GM21737 (cell line): Measurements from ENCODE around the gene QSOX2.

Source experiments
- ATAC-seq: cut with Tn5 transposase; IDR thresholded peaks from one replicate; pipeline ENCODE4 v1.9.1; 2021; ENCODE audit warnings: mild to moderate bottlenecking, moderate library complexity; ENCODE audit not compliant: unreplicated experiment

The QSOX2 gene

GRCh38 chr9:136193127-136193890 is 52.3 kb downstream of the QSOX2 start:
- ATAC-seq, result no peak

DNA sequence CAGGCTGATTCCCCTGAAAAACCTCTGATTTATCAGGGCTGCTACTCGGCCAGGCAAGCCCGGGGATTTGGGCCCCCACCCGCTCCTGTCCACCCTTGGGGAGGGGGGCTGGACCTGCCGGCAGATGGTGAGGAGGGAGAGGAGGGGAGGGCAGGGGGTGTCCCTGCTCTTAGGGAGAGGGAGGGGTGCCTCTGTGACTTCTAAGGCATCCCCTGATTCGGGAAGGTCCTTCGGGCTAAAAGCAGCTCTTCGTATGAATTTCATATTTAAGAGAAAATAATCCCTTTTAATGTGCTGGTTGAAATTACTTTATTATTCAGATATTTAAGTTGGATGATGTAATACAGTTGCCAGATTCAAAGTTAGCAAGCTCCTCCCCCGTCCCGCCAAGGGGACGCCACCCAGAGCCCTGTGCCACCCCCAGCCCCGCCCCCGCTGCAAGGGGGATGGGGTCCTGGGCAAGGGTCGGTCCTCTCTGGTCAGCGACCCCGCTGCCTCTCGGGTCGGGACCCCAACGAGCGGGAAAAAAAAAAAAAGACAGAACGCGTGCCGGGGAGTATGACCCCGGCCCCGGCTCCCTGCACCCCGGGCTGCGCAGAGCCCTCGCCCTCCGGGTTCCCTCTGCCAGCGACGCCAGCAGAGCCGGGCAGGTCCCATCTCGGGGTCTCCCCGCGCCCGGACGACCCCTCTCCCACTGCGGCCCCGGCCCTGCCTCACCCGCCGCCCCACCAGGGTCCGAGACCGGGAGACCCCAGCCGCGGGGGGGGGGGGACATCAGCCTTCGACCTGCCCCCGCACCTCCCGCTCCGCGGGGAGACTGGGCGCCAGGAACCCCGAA is 53.1 kb downstream of the QSOX2 start:
- no peak for ATAC-seq

DNA sequence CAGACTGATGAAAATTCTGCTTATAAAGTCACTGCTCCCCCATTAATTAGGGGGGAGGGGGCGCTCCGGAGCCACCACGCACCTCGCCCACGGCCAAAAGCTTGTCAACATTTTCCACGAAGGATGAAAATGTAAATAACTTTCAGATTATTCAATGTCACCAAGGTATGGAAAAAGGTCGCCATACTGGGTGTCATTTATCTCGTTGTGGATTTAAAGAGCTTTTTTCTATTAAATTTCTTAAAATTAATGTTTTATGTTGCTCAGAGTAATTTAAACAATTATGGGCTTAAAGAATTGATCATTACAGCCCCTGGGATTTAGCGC is 53.7 kb downstream of the QSOX2 start:
- no peak for ATAC-seq

DNA sequence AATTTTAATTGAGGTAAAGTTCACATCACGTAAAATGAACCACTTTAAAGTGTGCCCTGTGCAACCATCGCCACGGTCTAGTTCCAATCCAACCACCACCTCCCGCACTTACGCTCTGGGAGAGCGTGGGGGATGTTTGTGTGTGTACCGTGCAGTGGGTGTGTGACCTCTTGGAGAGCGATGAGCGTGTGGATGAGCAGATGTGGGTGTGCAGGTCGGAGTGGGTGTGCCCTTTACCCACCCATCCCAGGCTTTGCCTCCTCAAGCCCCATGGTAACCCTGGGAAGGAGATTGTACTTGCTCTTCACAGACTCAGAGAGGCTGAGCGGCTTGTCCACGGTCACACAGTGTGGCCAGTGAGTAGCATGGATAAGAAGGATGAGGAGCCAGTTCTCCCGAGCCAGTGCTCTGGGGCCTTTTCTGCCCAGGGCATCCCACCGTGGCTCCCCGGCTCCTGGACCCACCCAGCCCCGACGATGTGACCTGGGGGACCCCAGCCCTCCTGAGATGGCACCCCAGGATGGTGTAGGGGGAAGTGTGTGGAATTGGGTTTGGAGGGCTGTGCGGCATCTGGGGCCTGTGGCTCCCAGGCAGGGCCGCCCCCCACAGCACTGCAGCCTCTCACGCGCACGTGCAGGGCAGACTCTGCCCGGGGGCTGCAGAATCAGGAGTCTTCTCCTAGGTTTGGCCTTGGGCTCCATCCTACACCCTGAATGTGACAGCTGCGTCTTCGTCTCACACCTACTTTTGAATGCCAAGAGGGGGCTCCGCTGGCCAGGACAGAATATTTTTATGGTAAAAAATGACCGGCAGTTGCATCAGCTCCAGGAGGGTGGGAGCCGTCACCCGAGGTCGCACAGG is 54.3 kb downstream of the QSOX2 start:
- ATAC-seq, result no peak

DNA sequence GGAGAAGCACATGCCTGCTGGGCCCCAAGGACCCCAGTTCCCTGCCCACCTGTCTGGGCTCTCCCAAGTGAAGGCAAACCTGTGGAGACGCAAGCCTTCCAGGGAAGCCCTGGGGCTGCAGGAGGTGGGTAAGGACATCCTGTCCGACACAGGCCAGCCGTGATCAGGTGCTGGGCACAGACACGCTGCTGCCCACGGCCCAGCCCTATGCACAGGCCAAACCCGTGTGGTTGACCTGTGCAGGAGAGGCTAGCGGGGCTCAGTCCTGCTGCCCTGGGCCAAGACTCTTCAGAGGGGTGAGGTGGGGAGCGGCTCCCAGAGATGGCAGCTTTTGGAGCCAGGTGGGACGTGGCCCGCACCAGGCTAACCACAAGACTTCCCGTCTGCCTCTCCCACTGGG is 55.0 kb downstream of the QSOX2 start:
- ATAC-seq, result no peak

- ATAC-seq, result no peak
Measured at GRCh38 chr9:136190237-136190601, 55.4 kb downstream of the QSOX2 start.

GRCh38 chr9:136189394-136190236 is 56.0 kb downstream of the QSOX2 start:
- no peak for ATAC-seq

DNA sequence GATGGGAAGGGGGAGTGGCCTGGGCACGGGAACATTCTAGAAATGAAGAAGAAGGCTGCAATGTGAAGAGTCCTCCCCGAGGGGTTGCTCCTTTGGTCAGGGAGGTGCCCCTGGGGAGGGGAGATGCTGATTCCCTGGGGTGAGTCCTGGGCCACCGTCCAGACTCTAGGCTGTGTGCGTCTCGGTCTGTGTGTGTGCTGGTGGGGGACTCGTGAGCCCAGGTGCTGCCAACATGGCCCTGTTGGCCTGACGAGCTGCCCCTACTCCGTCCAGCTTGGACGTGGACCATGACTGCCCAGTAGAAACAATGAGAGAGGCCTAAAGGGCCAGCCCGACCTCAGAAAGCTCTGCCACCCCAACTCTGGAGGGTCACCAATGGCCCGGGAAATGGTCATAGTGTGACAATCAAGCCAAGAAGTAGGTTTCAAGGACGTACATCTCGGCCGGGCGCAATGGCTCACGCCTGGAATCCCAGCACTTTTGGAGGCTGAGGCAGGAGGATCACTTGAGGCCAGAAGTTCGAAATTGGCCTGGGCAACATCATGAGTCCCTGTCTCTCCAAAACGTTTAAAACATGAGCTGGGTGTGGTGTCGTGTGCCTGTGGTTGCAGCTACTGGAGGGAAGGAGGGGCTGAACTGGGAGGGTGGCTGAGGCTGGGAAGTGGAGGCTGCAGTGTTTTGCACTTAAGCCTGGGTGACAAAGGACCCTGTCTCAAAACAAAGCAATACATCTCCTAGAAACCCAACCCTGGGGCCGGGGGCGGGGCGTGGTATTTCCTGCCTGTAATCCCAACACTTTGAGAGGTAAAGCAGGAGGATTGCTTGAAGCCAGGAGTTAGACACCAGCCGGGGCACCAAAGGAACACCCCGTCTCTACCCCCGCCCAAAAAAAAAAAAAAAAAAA is 57.7 kb downstream of the QSOX2 start:
- no peak for ATAC-seq

DNA sequence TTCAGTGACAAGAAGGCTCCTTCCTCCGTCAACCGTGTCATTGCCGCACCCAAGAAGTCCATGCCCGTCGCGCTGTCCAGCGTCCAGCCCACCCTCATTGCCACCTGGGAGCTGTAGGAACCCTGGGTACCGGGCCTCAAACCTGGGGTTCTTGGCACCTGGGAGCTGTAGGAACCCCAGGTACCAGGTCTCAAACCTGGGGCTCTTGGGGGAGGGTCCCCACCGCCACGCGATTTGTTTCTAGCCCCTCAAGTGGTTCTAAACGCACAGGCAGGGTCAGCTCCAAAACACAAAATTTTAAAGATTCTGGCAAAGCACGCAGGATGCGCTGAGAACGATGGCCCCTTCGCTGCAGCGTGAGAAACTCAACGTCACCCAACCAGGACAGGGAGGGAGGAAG is 58.4 kb downstream of the QSOX2 start:
- ATAC-seq, result no peak

GRCh38 chr9:136186386-136186785 is 59.2 kb downstream of the QSOX2 start:
- no peak for ATAC-seq

DNA sequence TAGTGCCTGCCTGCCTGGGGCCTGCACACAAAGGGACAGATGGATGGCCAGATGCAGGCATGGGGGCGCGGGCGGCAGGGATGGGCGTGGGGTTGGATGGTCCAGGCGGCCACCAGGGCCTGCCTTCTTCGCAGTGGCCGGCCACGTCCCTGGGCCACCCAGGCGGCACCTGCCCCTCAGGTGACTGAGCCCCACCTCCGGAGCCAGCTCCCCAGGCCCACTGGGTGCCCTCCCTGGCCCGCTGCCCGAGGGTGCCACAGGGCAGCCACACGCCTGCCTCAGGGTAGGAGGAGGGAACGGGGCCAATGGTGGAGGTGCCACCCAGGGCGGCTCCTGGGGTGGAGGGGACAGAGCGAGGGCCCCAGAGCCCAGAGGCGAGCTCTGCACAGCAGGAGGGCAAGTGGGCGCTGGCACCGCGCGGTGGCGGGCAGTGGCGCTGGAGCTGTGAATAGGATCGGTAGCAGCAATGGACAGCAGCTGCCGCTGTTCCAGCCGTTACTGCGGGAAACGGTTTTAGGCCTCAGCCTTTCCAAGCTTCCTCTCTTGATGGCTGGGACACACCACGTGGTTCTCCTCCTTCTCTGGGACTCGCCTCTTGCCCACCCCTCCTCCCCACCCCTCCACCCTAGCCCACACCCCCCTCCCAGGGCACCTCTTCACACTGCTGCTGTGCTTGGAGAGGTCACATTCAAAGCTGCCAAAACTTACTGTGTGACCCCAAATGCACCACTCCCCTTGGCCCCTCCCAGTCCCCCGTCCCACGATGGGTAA is 59.8 kb downstream of the QSOX2 start:
- no peak for ATAC-seq

DNA sequence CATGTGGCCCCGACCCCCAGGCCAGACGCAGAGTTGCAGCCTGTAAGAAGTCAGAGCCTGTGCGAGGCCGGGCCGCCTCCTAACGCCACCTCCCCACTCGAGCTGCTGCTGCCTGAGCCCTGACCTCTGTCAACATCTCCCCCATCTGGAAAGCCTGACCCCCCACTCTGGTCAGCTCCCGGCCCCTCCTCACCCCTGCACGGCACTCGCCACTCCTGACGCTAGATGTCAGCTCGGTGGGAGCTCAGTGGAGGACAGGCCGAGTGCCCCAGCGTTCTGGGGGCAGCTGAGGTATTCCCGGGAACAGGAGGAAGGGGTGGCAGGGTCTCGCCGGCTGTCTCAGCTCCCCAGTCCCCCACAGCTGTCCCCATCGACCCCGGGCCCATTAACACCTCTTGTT is 60.5 kb downstream of the QSOX2 start:
- ATAC-seq, result no peak

DNA sequence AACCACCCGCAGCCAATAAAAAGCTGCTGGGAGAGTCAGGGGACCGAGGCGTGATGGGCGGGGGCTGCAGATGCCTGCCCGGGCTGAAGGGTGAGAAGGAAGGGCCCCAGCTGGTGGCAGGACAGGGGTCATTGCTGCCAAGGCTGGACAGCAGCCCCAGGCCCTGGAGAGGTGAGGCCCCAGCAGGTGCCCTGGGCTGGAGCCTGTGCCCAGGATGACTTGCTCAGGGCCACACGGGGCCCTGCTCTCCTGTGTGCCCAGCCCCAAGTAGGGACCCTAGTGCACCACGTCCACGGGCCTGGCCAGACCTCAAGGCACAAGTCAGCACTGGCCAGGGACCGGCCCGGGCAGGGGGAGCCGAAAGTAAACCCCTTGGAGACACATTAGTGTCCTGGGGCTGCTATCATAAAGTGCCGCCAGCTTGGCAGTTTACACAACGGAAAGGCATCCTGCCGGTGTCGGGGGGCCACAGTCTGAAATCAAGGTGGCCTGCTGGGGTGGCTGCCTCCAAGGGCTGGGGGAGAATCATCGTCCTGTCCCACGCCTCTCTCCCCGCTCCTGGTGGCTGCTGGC is 62.7 kb downstream of the QSOX2 start:
- no peak for ATAC-seq

GRCh38 chr9:136182420-136182787 is 63.2 kb downstream of the QSOX2 start:
- ATAC-seq, result no peak

GRCh38 chr9:136181784-136182419 is 63.7 kb downstream of the QSOX2 start:
- ATAC-seq, result no peak

DNA sequence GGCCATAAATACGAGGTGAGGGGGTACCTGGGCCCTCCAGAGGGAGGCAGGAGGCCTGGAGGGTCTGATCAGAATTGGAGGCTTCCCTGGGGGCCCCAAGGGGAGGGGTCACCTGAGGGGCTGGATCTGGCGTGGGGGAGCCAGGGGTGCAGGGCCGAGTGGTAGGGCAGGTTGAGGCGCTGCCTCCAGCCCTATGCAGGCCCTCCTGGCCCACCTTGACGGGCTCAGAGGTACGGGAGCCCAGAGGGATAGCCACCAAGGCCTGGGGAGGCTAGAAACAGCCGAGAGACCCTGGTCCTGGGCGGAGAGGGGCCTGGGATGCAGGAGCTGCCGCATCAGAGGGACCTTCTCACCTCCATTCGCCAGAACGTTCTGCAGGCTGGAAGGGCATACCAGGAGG is 65.0 kb downstream of the QSOX2 start:
- no peak for ATAC-seq

- no peak for ATAC-seq
Measured at GRCh38 chr9:136179761-136180160, 65.9 kb downstream of the QSOX2 start.

DNA sequence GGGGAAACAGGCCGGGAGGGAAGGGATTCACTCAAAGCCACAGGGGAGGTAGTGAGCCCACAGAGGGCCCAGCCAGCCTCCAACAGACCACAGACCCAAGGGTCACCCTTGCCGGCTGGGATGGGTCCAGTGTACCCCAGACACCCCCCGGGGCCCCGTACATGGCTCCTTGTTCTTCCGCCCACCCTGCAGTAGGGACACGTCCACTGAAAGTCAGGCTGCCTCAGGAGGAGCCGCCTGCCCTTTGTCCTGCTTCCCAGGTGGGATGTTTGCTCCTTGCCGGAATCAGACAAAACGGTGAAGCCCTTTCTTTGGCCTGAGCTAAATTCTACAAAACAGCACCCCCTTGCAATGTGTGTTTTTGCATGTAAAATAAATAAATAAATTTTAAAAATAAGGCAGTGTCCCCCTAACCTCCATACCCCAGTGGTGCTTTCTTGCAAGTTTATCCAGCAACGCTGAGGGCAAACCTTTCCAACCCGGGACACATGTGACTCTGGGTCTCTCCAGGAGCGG is 66.5 kb downstream of the QSOX2 start:
- ATAC-seq, result no peak
